NCI-H1930 (cell line): ENCODE results near the gene ATP5F1C.
"Not testable (repeated sequence)": the region's sequence is repeated elsewhere in the genome, so short reads cannot be mapped to it uniquely, and the experiment has no call there.

ENCODE experiments used
- DNase-seq, 2 experiments: peaks; one replicate each; lab custom pipeline; 2025; lab: John Stamatoyannopoulos, UW

ATP5F1C gene

DNA sequence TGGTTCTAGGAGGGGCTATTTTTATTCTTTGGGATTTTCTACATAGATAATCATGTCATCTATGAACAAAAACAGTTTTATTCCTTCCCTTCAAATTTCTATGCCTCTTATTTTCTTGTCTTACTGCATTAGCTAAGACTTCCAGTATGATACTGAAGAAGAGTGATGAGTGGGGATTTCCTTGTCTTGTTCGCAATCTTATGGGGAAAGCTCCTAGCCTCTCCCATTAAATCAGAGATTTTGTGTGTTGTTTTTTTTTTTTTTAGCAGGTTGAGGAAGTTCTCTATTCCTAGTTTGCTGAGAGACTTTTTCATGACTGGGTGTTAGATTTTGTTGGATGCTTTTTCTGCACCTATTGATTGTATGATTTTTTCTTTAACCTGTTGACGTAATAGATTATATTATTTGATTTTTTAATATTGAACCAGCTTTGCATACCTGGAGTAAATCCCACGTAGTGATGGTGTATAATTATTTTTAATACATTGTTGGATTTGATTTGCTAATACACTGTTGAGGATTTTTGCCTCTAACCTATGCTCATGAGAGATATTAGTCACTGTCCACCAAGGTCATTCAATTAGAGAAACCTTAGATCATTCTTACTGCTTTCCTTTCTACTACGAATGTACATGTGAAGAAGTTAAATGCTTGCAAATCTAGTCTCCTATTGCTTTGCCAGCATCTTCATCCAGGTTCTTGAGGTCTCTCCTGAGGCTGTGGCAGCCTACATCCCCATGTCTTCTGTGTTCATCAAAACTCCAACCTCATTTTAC is 6.5 kb downstream of the ATP5F1C start:
- DNase-seq, result no peak

DNA sequence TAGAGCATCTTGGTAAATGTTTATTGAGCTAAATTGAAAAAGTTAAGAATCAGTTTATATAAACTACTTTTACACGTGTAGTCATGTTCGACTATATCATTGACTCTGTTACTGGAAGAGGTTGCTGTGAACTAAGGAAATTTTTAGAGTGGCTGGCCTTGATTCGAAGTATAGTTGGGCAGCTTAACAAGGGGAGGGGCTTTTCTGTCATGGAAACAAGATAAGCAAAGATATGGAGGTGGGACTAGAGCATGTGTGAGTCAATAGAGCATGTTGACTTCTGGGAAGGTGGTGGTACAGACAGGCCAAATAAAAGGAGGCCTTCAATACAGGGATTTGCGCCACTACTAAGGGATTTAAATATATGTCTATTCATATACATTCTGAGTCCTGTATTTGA is 7.6 kb downstream of the ATP5F1C start:
- no peak for DNase-seq

DNA sequence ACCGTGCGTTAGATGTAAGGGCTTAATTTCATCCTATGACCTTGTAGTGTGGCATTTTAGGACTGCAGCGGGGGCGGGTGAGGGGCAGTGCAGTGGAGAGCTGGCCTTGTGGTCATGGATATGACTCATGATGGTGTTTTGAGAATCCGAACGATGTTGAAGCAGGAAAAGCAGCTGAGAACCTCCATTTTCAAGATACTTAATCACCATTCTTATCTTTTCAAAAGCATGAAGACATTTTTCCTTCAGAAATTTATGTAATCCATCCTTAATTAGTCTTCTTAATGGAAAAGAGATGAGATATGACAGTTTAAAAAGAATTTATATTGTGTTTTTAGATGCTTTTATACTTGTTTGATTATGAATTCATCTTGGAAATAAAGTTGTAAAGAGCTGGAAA is 9.6 kb downstream of the ATP5F1C start:
- DNase-seq, result no peak

DNA sequence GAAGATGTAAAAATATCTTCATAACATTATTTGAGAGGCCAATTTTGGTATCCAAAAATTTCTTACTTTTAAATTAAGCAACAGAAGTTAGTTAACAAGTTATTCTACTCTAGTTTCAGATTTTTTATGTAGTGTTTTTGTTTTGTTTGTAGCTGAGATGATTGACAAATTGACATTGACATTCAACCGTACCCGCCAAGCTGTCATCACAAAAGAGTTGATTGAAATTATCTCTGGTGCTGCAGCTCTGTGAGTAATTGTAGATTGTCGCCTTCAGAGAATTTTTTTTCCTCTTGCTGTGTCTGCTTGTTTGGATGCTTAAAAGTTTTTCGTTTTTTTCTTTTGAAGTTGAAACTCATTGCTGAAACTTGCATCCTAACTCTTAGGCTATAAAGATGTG is 14.6 kb downstream of the ATP5F1C start:
- no peak for DNase-seq

DNA sequence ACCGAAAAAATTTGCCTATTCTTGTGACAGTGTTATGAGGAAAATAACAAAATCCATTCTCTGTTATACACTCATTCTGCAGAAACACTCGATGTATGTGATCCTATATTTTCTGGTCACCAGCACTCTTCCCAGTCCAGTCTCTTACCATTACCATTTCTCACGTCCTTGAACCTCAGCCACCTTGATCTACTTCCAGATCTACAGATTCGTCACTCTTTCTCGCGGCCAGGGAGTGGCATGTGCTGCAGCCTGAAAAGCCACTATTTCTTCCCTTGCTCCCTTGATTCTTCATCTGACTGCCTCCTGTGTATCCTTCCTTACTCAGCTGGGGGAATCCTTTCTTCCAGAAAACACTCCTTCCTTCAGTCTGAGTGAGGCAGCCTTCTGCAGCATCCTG is 16.2 kb downstream of the ATP5F1C start:
- no peak for DNase-seq

GRCh38 chr10:7804741-7805140 is 16.8 kb downstream of the ATP5F1C start:
- DNase-seq, result no peak

DNA sequence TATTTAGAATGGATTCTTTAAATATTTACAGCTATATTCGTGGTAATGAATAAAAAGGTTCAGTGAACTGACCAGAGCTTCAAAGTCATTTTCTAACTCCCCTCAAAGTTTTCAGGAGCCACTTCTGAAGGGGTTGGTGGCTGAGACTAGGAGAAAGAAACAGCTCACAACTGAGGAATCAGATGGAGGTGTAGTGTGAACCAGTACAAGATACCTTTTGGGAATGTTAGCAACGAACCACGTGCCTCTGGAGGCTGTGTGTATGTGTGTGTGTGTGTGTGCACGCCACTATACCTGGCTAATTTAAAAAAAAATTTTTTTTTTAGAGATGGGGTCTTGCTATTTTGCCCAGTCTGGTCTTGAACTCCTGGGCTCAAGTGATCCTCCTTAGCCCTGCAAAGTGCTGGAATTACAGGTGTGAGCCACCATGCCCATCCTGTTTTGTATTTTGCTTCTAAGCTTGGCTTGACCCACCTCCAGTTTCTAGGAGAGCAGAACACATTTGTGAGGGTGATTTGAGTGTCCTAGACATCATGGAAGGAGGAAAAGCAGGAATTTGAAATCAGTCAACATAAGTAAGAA is 20.8 kb downstream of the ATP5F1C start:
- no peak for DNase-seq

- DNase-seq, result no peak
Observed at GRCh38 chr10:7810443-7810842, 22.5 kb downstream of the ATP5F1C start.

GRCh38 chr10:7811000-7811399 is 23.0 kb downstream of the ATP5F1C start:
- no peak for DNase-seq

DNA sequence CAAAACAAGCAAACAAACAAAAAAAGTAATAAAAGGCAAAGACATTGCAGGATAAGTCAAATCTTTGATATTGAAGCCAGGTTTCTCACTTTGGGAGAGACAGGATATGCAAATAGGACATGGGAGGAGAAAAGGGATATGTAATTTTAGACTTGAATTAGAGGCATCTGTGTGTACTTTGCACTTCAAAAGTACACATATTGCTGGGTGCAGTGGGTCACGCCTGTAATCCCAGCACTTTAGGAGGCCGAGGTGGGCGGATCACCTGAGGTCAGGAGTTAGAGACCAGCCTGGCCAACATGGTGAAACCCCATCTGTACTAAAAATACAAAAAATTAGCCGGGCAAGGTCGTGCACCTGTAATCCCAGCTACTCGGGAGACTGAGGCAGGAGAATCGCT is 23.8 kb downstream of the ATP5F1C start:
- DNase-seq, result not testable (repeated sequence)

DNA sequence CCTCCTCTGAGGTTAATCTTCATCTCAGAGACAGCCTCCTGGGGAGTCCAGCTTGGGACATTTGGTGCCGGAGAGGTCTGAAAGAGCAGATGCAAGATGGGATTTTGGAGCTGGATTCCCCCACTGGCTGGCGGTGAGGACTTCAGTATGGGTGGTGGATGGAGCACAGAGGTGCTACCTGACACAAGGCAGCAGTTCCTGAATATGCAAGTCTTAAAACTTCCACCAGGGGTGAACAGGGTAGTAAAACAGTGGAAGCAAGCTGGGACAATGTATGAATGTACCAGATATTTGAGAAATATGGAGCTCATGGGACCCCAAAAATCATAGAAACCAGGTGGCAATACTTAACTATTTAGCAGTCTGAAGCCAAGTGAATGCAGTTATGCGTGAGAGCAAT is 25.5 kb downstream of the ATP5F1C start:
- DNase-seq, result no peak

DNA sequence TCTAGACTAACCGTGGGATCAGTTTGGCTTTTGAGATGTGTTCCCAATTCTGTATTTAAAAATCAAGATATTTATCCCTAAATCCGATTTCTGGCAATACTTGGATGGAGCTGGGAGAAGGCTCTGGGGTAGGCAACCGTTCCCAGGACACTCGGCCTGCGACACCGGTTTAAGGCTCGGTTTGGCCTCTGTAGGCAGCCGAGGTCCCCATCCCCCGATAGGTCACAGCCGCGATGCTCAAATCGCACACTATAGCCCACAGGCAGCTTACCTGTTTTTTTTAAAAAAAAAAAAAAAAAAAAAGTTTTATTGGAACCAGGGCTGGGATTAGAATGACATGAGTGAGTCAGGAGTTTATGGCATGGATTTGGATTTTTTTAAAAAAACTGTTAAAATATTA is 29.6 kb downstream of the ATP5F1C start:
- DNase-seq, result no peak

- DNase-seq, result no peak
Observed at GRCh38 chr10:7817984-7818294, 30.0 kb downstream of the ATP5F1C start.

GRCh38 chr10:7818295-7819120 is 30.5 kb downstream of the ATP5F1C start, which contains the start of gene TAF3:
Gene TAF3 (plus strand): TSS chr10:7818505. CDS start chr10:7818710, 205 bp downstream.
- DNase-seq, result peak; percentile 55 to 65

- DNase-seq, result no peak
Observed at GRCh38 chr10:7819121-7819460, 31.1 kb downstream of the ATP5F1C start.

DNA sequence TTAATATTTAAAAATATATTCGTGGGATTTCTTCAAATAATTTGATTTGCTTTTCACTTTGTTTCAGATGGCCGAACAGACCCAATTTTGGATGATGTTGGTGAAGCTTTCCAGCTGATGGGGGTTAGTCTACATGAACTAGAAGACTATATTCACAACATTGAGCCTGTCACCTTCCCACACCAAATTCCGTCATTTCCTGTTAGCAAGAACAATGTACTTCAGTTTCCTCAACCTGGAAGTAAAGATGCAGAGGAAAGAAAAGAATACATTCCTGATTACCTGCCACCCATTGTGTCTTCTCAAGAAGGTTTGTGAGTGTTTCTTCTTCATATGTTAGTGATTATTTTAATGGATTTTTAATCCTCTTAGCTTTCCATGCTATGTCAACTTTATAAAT is 36.3 kb downstream of the ATP5F1C start:
- no peak for DNase-seq

DNA sequence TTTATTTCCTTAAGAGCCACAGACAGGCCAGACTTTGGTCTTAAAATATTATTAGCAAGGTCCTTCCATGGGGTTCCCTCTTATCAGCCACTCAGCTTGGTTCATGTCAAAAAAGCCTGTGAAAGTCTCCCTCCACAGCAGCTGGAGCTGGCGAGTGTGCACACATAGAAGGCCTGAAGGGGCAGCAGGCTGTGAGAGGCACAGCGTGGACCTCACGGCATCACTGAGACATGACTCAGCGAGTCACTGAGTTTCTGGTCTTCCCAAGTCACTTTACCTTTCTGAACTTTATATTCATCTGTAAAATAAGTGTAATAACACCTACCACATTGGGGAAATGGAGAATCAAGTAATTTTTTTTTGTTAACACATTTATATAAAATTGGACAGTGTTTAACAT is 39.0 kb downstream of the ATP5F1C start:
- no peak for DNase-seq

DNA sequence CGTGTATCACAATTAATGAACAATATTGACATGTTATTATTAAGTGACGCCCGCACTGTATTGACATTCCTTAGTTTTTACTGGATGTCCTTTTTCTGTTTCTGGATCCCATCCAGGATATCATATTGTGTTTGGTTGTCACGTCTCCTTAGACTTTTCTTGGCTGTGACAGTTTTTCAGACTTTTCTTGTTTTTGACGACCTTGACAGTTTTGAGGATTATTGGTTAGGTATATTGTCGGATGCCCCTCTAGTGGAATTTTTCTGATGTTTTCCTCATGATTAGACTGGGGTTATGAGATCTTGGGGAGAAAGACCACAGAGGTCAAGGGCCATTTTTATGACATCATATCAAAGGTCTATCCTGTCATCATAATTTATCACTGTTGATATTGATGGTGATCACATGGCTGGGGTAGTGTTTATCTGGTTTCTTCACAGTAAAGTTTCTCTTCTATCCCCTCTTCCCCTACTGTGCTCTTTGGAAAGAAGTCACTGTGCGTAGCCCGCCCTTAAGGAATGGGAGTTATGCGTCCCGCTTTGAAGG is 41.4 kb downstream of the ATP5F1C start:
- DNase-seq, result no peak

GRCh38 chr10:7832060-7832459 is 44.1 kb downstream of the ATP5F1C start:
- no peak for DNase-seq

GRCh38 chr10:7833210-7833609 is 45.2 kb downstream of the ATP5F1C start:
- DNase-seq, result no peak

DNA sequence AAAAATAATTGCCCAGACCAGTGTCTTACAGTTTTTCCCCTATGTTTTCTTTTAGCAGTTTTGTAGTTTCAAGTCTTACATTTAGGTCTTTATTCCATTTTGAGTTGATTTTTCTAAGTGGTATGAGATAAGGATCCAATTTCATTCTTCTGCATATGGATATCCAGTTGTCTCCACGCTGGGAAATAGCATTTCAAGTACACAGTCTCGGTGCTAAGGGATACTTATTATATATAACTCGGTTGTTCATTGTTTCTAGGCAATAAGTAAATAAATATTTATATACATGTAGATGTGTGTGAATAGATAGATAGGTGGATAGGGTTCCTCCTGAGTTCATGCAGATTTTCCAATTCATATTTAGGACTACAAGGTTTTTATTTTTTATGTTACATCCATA is 46.3 kb downstream of the ATP5F1C start:
- DNase-seq, result no peak

DNA sequence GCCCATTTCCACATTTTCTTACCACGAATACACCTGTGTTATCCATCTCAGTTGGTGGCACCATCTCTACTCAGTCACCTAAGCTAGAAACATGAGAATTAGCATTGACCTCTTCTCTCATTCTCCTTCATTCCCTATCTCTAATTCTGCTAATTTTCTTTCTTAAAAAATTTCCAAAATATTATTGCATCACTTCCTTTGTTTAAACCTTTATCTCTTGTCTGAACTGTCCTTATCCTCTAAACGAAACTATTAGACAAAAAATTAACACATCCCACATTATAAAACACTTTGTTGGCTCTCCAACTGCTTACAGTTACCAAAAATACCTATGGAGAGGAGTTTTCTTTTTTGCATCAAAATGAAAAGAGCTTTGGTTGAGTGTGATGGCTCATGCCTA is 48.6 kb downstream of the ATP5F1C start:
- no peak for DNase-seq

DNA sequence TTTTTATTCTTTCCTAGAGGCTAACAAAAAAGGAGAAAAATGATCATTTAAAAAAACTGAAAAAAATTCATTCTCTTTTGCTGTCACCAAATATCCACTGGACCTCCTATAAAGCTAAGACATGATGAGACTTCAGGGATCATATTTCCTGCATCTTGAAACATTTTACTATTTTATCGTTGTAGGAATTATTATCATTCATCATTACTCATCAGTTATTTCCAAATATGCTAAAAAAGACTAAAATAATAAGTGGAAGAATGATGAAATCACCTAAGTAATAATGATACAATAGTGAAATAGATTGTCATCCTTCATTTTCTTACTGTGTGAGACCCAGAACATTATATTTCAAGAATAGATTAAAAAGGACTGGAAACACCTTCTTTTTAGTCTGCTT is 58.6 kb downstream of the ATP5F1C start:
- no peak for DNase-seq
